Esophagus (tissue), 2 donors: ENCODE measurements around the gene KCNJ10. TPM values are rescaled to one million over a fixed set of nuclear protein-coding genes. Genes with fewer than 3 reads are reported as not detected.

Experiments
- H3K27ac ChIP-seq, 2 donors: one replicate each; pipeline ENCODE4 v1.5.1; 2013; ENCODE audit warnings: low read depth in 2 of 2, mild to moderate bottlenecking in 2 of 2, inconsistent platforms in 1 of 2, low read length in 1 of 2, moderate library complexity in 1 of 2
- H3K27me3 ChIP-seq, 2 donors: one replicate each; pipeline ENCODE4 v1.6.1; 2013; ENCODE audit warnings: low read length in 2 of 2, control low read depth in 1 of 2, mild to moderate bottlenecking in 1 of 2; ENCODE audit not compliant: insufficient read depth in 2 of 2, control insufficient read depth in 1 of 2
- H3K36me3 ChIP-seq, 2 donors: one replicate each; pipeline ENCODE4 v1.6.1; 2013; ENCODE audit warnings: low read length in 1 of 2; ENCODE audit not compliant: control insufficient read depth in 2 of 2, insufficient read depth in 2 of 2
- H3K4me1 ChIP-seq, 2 donors: one replicate each; pipeline ENCODE4 v1.6.1; 2013; ENCODE audit warnings: low read length in 1 of 2; ENCODE audit not compliant: control insufficient read depth in 2 of 2, insufficient read depth in 2 of 2
- H3K4me3 ChIP-seq, 2 donors: one replicate each; pipeline ENCODE4 v1.5.1; 2013; ENCODE audit warnings: low read length in 2 of 2, mild to moderate bottlenecking in 2 of 2, low read depth in 1 of 2, moderate library complexity in 1 of 2
- H3K9me3 ChIP-seq, 2 donors: one replicate each; pipeline ENCODE4 v1.6.1; 2013; ENCODE audit warnings: mild to moderate bottlenecking in 2 of 2, low read depth in 1 of 2, low read length in 1 of 2, moderate library complexity in 1 of 2; ENCODE audit not compliant: control insufficient read depth in 2 of 2, insufficient read depth in 1 of 2
- WGBS, 2 donors: extraction: QIAGEN DNeasy Blood & Tissue Kit; methylation state at CpG; one replicate each; pipeline ENCODE4 v1.1.7; 2013; 5-methylcytosine and 5-hydroxymethylcytosine counted together
- polyA plus RNA-seq, 2 donors: library from polyadenylated mRNA; stranded (reverse); fragments of 200-250 nt; gene quantifications; one replicate each; pipeline ENCODE4 v1.2.3, GENCODE V29; 2013
- donor health status: healthy with polysubstance abuse.
- donor health status: Bipolar disorder and iron deficiency.

Gene KCNJ10
- polyA plus RNA-seq, 2 donors, result not detected

DNA sequence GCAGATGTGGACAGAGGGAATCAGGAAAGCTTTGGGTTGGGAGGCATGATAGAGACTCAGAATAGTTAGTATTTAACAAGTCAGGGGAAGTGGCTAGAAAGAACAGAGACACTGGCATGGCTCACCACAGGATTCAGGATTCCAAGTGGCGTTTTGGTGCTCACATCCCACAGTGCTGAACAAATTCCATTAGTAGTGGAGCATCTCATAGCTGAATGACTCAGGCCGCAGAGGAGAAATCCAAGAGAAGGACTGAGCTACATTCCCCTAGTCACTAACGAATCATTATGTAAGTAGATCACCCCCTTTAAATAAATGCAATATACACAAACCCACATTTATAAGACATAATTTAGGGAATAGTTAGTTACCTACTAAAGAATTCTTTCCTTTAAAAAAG, 6.3 kb upstream of the KCNJ10 start:
- no peaks in the 10 kb centered on the region for H3K4me1 ChIP-seq
- whole genome bisulfite sequencing, 2 donors, result 81 to 85% methylated on average over 3 of the region's 3 CpGs
- H3K36me3 ChIP-seq, result no peaks in the 10 kb centered on the region
- H3K9me3 ChIP-seq, result no peaks in the 10 kb centered on the region
- no peak overlapping the region for H3K4me3 ChIP-seq
- no peaks in the 10 kb centered on the region for H3K27me3 ChIP-seq
- H3K27ac ChIP-seq, result no peak overlapping the region

DNA sequence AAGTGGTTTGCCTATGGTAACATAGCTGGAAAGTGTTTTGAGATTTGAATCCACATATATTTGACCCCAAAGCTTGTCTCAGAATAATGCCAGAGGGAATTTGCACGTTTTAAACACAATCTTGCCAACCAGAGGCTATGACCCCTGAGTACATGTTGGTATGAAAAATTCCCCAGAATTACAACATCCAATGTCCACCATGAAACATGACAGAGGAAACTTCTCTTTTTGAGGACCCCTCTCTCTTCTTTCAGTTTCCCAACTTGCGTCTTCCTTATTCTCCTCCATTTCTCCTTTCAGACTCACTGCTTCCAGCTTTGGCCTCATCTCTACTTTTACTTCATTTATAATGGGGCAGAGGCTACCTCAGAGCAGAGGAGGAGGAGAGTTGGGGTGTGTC, 5.9 kb upstream of the KCNJ10 start:
- Histone ChIP-seq H3K9me3 (no peaks in the 10 kb centered on the region), H3K4me3 (no peak overlapping the region), H3K36me3 (no peaks in the 10 kb centered on the region), H3K27me3 (no peaks in the 10 kb centered on the region), H3K4me1 (no peaks in the 10 kb centered on the region), H3K27ac (no peak overlapping the region)
- 53 to 63% methylated on average over 2 of the region's 2 CpGs for WGBS, 2 donors

DNA sequence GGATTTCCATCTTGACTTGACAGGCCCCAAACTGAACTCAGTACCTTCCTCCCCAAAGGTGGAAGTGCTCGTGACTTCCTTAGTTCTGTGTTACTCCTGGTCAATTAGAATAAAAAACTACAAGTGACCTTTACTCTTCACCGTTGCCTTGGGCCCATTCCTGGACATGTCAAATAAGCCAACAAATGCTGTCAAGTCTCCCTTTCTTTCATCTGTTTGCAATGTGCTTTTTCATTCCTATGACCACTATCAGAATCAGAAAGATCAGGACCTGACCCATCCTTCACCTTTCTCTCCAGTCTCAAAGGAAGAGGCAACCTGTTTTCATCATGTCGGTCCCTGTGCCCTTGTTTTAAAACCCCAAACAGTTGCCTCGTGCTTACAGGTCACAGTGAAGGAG, 4.9 kb upstream of the KCNJ10 start:
- H3K4me3 ChIP-seq, result no peak overlapping the region
- peaks cover 0 to 5% of the 10 kb centered on the region in 2 donors for H3K4me1 ChIP-seq
- H3K27ac ChIP-seq, result no peak overlapping the region
- no peaks in the 10 kb centered on the region for H3K9me3 ChIP-seq
- 55 to 63% methylated on average over 4 of the region's 4 CpGs for WGBS, 2 donors
- no peaks in the 10 kb centered on the region for H3K27me3 ChIP-seq
- no peaks in the 10 kb centered on the region for H3K36me3 ChIP-seq

DNA sequence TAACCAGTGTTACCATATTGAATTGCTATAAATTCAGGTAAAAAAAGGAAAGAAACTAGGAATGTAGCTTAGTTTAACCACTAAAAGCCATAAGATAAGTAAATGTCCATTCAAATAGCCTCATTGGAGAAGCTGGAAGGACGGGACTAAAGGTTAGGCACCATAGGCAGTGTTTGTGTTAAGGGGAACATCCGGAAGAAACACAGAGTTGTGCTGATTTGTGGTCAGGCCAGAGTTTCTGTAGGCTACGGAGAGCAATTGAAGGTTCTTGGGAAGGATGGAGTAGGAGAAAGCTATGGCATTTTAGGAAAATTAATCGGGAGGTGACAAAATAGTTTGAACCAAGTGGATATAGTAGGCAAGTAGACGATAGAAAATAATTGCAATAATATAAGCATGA, 1.3 kb upstream of the KCNJ10 start:
- no peaks in the 10 kb centered on the region for H3K27me3 ChIP-seq
- WGBS, 2 donors, result 85 to 88% methylated on average over 5 of the region's 5 CpGs

DNA sequence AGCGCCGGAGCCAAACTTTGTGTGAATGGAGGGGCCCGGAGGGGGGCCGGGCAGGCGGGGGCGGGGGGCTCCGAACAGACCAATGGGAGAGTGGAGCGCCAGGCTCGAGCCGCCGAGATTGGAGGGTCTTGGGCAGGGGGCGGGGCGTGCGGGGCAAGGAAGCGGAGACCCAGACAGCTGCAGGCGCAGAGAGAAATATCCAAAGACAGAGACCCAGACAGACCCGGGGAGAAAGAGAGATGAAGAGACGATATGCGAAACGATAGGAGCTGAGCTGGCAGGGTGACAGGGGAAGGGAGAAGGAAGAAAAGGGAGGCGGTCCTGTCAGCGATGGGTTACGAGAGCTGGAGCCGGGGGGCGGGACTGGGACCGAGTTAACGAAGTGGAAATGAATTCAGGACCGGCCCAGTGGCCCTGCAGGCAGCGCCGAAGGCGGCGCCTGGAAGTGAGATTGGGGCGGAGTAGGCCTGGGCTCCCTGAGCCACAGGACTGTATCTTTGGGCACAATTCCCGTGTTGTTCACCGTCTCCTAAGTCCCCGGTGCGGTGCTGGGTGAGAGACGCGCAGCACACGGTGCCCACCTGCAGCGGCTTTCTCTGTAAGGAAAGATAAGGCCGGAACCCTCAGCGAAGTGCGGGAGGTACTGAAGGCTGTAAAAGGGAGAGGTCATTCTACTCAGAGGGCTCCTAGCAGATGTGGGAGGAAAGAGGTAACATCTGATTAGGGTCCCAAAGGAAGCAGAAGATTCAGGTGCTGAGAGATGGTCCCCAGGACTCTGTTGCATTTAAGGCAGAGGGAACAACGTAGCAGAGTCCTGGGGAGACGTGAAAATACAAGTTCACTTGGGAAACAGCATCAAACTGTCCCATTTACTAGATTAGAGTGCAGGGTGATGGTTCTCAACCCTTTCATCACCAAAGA, 543 bp upstream of the KCNJ10 start:
- no peak overlapping the region for H3K27ac ChIP-seq
- no peaks in the 10 kb centered on the region for H3K9me3 ChIP-seq
- H3K27me3 ChIP-seq, result no peaks in the 10 kb centered on the region
- H3K4me1 ChIP-seq, result peaks cover 2 to 5% of the 10 kb centered on the region in 2 donors
- H3K36me3 ChIP-seq, result no peaks in the 10 kb centered on the region
- peak overlapping the region; percentile 33 to 40 for H3K4me3 ChIP-seq
- 1 to 3% methylated on average over 39 to 46 of the region's 46 CpGs for WGBS, 2 donors

More for the DNA sequence above, 1.3 kb upstream of the KCNJ10 start:
- no peaks in the 10 kb centered on the region for H3K9me3 ChIP-seq
- no peak overlapping the region for H3K4me3 ChIP-seq
- peaks cover 2 to 5% of the 10 kb centered on the region in 2 donors for H3K4me1 ChIP-seq
- H3K27ac ChIP-seq, result no peak overlapping the region
- H3K36me3 ChIP-seq, result no peaks in the 10 kb centered on the region

DNA sequence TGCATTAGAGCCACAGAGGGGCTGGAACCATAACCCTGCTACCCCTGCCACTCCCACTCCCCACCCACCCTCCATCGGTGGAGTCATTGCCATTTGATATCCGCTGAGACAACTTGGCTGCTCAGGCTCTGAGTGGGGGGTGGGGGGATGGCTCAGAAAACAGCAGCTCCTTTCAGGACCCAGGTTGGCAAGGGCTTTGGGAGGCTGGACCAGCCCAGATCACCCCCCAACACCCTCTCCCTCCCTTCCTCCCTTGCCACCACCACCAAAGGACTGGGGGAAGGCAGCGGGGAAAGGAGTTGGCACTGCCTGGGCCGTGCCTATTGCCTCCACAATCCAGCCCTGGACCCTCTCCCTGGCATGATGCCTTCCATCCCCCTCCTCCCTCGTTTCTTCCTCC, 1.7 kb downstream of the KCNJ10 start:
- H3K9me3 ChIP-seq, result no peaks in the 10 kb centered on the region
- peaks cover 2 to 5% of the 10 kb centered on the region in 2 donors for H3K4me1 ChIP-seq
- 72 to 76% methylated on average over 5 of the region's 5 CpGs for WGBS, 2 donors
- no peaks in the 10 kb centered on the region for H3K27me3 ChIP-seq
- H3K4me3 ChIP-seq, result no peak overlapping the region
- no peaks in the 10 kb centered on the region for H3K36me3 ChIP-seq
- no peak overlapping the region for H3K27ac ChIP-seq

DNA sequence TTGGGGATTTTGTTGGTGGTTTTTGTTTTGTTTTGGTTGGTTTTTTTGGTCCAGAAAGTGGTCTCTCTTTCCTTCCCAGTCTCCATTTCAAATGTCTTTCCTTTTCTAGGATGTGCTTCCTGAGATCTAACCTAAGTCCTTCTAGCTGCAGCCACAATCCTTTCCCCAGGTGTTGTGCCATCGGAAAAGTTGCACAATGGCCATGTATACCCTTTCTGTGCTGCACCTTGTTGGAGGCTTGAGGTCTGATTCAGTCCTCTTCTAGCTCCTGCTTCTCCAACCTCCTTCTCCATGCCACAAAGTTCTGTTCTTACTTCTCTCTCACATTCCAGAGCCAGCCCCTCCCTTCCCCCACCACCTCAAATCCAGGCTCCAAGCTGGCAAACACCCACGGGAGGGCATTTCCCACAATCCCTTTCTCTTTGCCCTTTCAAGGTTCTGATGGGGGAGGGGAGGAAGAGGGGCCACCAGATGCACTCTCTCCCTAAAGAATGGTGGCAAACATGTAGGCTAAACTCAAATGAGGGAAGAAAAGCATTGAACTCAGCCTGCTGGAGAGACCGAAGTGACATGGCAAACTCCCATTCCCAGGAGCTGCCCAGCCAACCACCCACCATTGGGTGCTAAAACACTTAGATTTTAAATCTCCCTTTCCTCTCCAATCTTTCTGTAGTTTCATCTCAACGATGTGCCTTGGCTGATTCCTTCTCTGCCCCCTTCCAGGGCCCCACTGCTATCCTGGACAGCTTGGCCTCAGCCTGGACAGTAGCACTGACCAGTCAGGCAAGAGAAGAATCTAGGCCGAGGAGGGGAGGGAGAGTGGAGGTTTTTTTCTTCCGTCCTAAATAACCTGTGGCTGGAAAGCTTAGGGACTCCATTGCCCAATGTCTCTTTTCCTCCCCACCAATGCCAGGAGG, 2.9 kb downstream of the KCNJ10 start:
- 66 to 67% methylated on average over 6 of the region's 6 CpGs for WGBS, 2 donors
- H3K36me3 ChIP-seq, result no peaks in the 10 kb centered on the region
- no peak overlapping the region for H3K27ac ChIP-seq
- no peaks in the 10 kb centered on the region for H3K27me3 ChIP-seq
- H3K4me3 ChIP-seq, result no peak overlapping the region
- H3K4me1 ChIP-seq, result peaks cover 2 to 5% of the 10 kb centered on the region in 2 donors
- H3K9me3 ChIP-seq, result no peaks in the 10 kb centered on the region

DNA sequence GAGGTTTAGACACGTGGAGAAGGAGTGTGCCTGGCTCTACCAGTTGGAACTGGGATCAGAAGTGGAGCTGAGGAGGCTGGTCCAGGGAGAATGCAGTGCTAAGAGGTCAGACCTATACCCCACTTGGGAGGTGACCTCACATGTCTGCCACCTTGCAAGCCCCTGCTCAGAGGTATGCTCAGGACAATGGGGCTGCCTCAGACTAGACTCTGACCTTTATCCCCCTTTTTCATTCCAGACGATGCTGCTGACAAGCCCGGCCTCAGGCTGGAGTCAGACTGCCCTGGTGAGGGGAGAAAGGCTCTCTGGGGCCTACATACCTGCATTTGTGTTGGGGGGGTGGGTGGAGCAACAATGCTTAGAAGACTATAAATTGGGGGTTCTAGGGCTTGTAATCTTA, 5.2 kb downstream of the KCNJ10 start:
- H3K27ac ChIP-seq, result no peak overlapping the region
- H3K4me3 ChIP-seq, result no peak overlapping the region
- H3K27me3 ChIP-seq, result no peaks in the 10 kb centered on the region
- H3K9me3 ChIP-seq, result no peaks in the 10 kb centered on the region
- peaks cover 0 to 6% of the 10 kb centered on the region in 2 donors for H3K4me1 ChIP-seq
- 60 to 64% methylated on average over 3 of the region's 3 CpGs for WGBS, 2 donors
- H3K36me3 ChIP-seq, result no peaks in the 10 kb centered on the region

DNA sequence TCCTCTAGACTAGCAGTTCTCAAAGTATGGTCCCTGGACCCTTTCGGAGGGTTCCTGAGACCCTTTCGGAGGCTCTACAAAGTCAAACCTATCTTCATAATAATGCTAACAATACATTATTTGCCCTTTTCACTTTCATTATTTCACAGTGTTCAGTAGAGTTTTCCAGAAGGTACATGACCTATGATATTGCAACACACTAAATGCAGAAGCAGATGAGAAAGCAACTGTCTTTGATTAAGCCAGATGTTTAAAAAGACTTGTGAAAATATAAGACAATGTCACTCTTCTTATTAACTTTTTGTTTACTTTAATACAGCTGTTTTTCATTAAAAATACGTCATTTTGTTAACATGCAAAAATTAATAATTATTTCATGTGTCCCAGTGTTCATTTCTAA, 5.8 kb downstream of the KCNJ10 start:
- no peaks in the 10 kb centered on the region for H3K27me3 ChIP-seq

More for the DNA sequence above, 5.8 kb downstream of the KCNJ10 start:
- no peaks in the 10 kb centered on the region for H3K36me3 ChIP-seq
- WGBS, 2 donors, result 84 to 87% methylated on average over 3 of the region's 3 CpGs
- H3K4me3 ChIP-seq, result no peak overlapping the region
- H3K4me1 ChIP-seq, result peaks cover 0 to 6% of the 10 kb centered on the region in 2 donors
- H3K27ac ChIP-seq, result no peak overlapping the region
- no peaks in the 10 kb centered on the region for H3K9me3 ChIP-seq
